Stimulated activated CD4-positive, alpha-beta T cell treated with anti-CD3 and anti-CD28 coated beads, TNF-alpha, amount 100 ng/mL, for 1 hour (primary cell): ENCODE measurements around the gene HMCN2.
"Not testable (repeated sequence)": the region's sequence is repeated elsewhere in the genome, so short reads cannot be mapped to it uniquely, and the experiment has no call there.

ENCODE experiments used
- DNase-seq, 3 donors: peaks; one replicate each; pipeline ENCODE4 v3.0.0-alpha.2; 2020; ENCODE audit warnings: low read depth in 3 of 3, low spot score in 1 of 3

HMCN2 gene

DNA sequence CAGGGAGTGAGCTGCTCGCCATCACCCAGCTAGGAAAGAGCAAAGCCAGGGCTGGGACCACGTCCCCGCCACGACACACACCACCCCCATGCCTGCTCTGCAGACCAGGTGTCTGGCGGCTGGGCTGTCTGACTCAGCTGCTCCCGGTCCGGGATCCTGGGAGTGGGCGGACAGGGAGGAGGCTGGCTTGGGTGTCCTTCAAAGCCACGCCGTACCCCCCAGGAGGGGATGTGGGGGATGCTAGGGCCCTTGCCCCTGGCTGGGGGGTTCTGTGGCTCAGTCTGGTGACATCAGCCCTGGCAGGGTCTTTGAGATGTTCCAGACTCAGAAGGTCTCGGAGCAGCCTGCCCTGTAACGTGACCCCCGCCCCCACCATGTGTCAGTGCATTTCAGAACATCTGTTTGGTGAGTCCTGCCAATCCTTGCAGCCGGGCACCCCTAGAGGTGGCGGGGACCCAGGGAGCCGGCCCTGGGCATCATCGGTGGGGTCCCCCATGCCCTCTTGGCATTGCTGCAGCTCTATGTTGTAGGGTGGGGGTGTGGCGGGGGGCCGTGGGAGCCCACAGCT is 62.3 kb downstream of the HMCN2 start:
- DNase-seq: no peak

GRCh38 chr9:130328349-130328801 is 62.8 kb downstream of the HMCN2 start:
- DNase-seq: no peak

DNA sequence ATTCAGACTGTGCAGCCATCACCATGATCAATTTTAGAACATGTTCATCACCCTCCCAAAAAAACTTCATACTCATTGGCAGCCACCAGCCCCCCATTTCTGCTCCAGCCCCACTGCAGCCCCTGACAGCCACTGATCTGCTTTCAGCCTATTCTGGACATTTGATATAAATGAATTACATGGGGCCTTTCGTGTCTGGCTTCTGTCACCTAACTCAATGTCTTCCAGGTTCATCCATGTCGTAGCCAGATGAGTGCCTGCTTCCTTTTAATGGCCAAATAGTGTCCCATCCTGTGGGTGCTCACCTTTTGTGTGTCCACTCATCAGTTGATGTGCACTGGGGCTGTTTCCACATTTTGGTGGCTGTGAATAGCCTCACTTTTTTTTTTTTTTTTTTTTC is 63.5 kb downstream of the HMCN2 start:
- no peak for DNase-seq

DNA sequence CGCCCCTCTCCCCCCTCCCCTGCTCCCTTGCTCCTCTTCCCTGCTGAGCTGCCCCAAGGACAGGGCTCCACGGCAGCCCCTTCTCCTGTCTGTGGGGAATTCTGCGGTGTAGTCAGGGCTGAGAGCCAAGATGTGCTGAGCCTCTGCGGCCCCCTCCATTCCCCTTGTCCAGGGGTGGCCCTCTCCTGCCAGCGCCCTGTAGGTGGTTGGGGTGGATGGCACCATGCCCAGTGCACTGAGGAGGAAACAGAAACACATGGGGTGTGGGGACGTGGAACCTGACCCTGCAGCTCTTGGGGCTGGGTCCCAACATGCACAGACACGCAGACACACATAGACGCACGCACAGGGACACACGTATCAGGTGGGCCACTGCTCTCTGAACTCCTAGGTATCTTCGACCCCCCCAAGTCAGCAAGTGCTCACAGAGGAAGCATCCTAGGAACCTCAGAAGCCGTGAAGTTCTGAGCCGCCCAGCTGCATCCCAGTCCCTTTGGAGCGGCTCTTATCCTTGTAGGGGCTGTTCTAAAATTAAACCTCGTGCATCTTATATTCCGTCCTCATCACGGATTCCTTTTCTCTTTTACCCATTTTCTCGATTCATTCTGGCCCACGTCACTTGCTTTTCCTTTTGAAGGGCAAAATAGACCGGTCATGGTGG is 64.8 kb downstream of the HMCN2 start:
- no peak for DNase-seq

GRCh38 chr9:130331061-130331460 is 65.5 kb downstream of the HMCN2 start:
- DNase-seq: no peak

GRCh38 chr9:130331573-130331972 is 66.0 kb downstream of the HMCN2 start:
- no peak for DNase-seq

- no peak for DNase-seq
Measured at GRCh38 chr9:130332384-130332926, 66.9 kb downstream of the HMCN2 start.

DNA sequence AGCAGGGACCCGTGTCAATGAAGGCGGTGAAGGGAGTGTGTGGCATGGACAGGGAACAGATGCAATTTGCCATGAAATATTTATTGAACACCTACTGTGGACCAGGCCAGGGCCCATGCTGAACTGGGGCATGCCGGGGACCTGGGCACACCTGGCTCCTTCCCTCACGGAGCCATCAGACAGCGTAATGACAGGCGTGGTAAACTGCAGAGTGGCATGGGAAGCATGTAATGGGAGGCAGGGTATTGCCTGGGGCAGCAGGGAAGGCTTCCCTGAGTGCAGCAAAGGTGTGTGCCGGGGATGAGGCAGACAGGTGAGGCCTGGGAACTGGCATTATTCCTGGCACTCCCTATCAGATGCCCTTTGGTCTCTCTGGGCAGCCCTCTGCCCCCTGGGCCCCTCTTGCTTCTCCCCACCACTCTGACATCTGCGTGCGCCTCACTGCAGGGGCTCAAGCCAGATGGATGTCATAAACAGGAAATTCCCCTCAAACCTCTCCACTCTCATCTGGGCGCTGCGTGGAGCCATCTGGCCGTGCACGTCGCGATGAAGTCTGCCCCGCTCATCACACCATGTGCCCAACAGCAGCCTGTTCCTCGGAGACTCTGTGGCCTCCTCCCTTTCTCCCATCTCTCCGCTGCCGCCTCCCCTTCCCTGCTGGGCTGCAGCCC is 67.6 kb downstream of the HMCN2 start:
- DNase-seq: no peak

- no peak for DNase-seq
Measured at GRCh38 chr9:130333712-130334062, 68.1 kb downstream of the HMCN2 start.

DNA sequence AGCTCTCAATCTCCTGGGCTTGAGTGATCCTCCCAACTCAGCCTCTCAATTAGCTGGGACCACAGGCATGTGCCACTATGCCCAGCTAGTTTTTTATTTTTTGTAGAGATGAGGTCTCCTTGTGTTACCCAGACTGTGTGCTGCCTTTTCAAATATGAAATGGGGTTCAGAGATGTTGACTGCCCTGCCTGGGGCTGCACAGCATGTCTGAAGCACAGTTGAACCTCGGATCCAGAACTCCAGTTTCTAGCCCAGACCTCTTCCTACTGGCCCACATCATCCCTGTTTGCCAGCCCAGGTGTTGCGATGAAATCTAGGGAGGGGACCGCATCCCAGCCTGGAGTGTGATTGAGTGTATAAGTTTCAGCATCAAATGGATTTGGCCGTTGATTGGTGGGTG is 69.4 kb downstream of the HMCN2 start:
- no peak for DNase-seq

GRCh38 chr9:130336027-130336610 is 70.6 kb downstream of the HMCN2 start:
- DNase-seq: no peak

DNA sequence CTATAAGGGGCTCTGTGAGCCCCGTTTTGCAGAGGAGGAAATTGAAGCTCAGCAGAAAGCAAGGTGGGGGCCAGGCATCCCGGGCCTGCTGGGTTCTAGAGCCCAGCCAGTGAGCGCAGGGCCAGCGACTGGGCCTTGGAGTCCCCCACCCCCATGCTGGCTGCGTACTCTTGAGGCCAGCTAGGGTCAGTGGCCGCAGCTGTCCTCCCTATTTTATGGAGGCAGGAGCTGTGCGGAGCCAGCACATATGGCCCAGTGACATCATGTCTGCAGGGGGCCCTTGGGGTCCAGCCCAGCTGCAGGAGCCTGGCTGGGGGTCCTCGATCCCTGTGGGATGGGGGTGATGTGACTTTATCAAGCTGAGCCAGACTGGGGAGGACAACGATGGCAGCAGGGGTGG is 71.3 kb downstream of the HMCN2 start:
- DNase-seq: no peak

- no peak for DNase-seq
Measured at GRCh38 chr9:130337318-130337717, 71.8 kb downstream of the HMCN2 start.

DNA sequence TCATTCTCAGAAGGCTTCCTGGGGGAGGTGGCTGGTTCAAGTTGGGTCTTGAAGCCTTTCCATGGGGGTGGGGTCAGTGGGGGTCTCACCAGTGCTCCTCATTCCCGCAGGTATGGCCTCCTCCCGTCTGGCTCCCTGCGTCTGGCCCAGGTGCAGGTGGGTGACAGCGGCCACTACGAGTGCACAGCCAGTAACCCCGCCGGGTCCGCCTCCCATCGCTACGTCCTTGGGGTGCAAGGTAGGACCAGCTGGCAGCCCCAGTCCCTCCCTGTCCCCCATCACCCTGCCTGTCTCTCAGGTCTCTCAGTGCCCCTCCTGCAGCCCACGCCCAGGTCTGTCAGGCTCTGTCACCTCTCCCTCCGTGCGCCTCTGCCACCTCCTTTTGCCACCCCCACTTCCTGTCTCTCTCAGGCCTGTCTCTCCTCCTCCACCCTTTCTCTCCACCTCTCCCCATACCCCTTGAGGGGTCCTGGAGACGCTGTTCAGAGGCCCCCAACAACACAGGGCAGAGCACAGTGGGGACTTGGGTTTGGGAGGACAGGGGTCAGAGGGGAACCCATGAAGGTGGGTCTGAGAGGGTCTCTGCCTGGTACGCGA is 72.3 kb downstream of the HMCN2 start:
- no peak for DNase-seq

- DNase-seq: not testable (repeated sequence)
Measured at GRCh38 chr9:130338891-130339290, 73.3 kb downstream of the HMCN2 start.

DNA sequence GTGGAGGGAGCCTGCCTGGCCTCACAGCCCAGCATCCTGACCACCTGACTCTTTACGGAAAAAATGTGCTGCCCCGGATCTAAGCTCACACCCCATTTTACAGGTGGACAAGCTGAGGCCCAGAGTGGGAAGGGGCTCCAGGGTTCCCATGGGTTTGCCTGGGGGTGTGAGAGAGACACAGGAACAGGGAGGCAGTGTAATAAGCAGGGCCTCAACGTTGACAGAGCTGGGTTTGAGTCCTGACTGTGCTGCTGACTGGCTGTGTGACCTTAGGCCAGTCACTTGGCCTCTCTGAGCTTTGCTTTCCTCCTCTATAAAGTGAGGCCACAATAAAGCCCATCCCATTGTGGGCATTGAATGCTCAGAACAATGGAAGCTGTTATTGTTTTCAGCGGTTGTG is 73.7 kb downstream of the HMCN2 start:
- DNase-seq: no peak

DNA sequence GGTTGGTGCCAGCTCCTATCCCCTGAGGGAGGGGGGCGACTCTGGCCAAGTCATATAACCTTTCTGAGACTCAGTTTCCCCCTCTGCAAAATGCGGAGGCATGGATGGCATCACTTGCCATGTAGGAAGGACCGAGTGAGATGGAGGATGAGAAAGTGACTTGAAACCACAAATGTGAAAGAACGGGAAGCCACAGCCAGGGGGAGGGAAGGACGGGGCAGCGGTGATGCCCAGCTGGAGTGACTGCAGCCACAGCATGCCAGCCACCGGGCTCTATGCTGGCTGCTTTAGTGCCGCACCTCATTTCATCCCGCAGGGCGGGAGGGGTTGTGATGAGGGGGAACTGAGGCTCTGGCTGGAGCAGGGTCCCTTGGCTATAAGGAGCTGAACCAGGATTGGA is 74.5 kb downstream of the HMCN2 start:
- no peak for DNase-seq

DNA sequence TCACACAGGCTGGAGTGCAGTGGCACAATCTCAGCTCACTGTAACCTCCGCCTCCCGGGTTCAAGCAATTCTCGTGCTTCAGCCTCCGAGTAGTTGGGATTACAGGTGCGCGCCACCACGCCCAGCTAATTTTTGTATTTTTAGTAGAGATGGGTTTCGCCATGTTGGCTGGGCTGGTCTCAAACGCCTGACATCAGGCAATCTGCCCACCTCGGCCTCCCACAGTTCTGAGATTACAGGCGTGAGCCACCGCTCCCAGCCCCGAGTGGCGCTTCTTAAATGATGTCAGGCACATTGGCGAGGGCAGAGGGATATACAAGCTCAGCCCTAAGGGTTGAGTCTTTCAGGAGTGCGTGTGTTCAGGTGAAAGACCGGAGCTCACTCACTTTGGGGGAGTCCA is 75.0 kb downstream of the HMCN2 start:
- not testable (repeated sequence) for DNase-seq

DNA sequence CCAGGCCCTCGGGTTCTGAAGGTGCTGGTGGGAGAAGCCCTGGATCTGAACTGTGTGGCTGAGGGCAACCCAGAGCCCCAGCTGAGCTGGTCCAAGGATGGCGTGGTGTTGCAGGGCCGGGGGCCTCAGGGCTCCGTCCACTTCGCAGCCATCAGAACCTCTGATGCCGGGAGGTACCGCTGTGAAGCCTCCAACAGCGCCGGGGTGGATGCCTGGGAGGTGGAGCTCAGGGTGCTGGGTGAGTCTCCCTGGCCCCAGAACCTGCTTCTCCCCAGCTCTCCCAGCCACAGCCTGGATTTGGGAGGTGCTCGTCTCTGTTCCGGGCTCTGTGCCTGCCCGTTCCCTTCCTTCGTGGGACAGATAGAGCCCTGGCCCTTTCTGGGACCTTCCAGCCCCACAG is 75.6 kb downstream of the HMCN2 start:
- DNase-seq: no peak

DNA sequence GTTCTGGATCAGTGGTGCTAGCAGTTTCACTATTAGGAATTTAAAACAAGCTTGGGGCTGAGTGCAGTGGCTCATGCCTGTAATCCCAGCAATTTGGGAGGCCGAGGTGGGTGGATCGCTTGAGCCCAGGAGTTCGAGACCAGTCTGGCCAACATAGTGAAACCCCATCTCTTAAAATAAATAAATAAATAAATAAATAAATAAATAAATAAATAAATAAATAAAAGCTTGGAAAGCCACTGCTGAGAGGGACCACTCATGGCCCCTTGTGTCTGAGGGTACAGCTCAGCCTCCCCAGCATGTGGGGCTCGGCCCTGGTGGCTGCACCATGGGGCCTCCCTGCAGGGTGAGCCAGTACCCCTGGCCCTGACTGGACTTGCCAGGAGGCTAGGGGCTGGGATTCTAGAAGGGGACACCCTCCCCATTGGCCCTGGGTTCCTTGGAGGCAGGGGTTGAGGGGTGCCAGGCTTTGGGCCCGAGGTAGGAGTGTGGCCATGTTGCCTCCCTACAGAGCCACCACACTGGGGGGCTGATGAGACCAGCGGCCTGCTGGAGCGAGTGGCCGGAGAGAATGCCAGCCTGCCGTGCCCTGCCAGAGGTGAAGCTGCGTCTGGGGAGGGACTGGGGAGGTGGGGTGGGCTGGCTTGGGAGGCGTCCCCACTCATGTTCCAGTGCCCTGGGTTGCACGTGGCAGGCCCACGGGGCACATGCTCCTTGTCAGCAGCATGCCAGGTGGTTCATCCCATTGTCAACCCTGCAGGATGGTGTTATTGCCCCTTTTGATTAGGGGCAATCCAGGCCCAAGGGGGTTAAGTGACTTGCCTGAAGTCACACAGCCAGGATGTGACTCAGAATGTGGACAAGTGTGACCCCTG is 76.5 kb downstream of the HMCN2 start:
- DNase-seq: no peak

DNA sequence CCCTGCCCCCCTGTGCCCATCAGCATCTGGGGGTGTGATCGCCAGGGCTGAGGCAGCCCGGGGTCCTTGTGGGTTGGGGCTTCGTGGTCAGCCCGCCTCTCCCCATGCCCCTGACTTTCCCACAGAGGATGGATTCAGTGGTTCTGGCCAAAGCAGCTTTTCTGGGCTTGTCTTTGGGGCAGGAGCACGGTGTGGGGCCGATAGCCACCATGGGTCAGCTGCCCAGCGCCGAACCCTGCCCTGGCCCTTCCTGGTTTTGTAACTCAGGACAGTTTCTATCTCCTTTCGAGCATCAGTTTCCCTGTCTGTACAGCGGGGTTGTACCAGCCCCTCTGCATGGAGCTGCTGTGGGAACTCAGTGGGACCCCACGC is 77.1 kb downstream of the HMCN2 start:
- no peak for DNase-seq
